H1 (cell line): Measurements from ENCODE around the gene MUC4. TPM values are rescaled to one million over a fixed set of nuclear protein-coding genes. Genes with fewer than 3 reads are reported as not detected.

Experiments
- JUN ChIP-seq: IDR thresholded peaks from 2 replicates; pipeline ENCODE4 v1.6.1; 2011; ENCODE audit warnings: low read depth, mild to moderate bottlenecking, improper control_type of control experiment, low read length
- JUND ChIP-seq: IDR thresholded peaks from 2 replicates; pipeline ENCODE4 v1.6.1; 2011; ENCODE audit warnings: mild to moderate bottlenecking, improper control_type of control experiment, low read length
- KDM4A ChIP-seq: IDR thresholded peaks from one replicate; pipeline ENCODE4 v1.7.1; 2012; ENCODE audit warnings: low read depth, mild to moderate bottlenecking, moderate library complexity, low read length, inconsistent platforms; ENCODE audit not compliant: severe bottlenecking
- RAD21 ChIP-seq, 2 experiments: IDR thresholded peaks in 1 of 2; conservative IDR thresholded peaks in 1 of 2; 2 replicates each; pipeline ENCODE4 v1.6.1; 2011; ENCODE audit warnings: low read depth in 2 of 2, low read length in 2 of 2, improper control_type of control experiment in 1 of 2, inconsistent platforms in 1 of 2, mild to moderate bottlenecking in 1 of 2, moderate library complexity in 1 of 2
- RBBP5 ChIP-seq: IDR thresholded peaks from 2 replicates; pipeline ENCODE4 v1.7.1; 2012; ENCODE audit warnings: low read depth, mild to moderate bottlenecking, inconsistent platforms, low read length, moderate library complexity, borderline replicate concordance
- SIN3A ChIP-seq, 2 experiments: IDR thresholded peaks in 1 of 2; conservative IDR thresholded peaks in 1 of 2; 2 replicates each; pipeline ENCODE4 v1.6.1; 2011 to 2012; ENCODE audit warnings: low read length in 2 of 2, improper control_type of control experiment in 1 of 2, low read depth in 1 of 2, mild to moderate bottlenecking in 1 of 2
- TEAD4 ChIP-seq: IDR thresholded peaks from 2 replicates; pipeline ENCODE4 v1.6.1; 2012; ENCODE audit warnings: low read depth, low read length, inconsistent platforms, mixed read lengths
- polyA plus RNA-seq, 7 experiments: library from polyadenylated mRNA; depleted of rRNA in 3 of 7; stranded (reverse) in 5 of 7; unstranded in 2 of 7; fragments of >200 nt in 5 of 7; fragments of 200-250 nt in 2 of 7; gene quantifications; 1 replicate in 5 of 7; 2 replicates in 1 of 7; 4 replicates in 1 of 7; pipeline versions ENCODE4 v1.2.1 to v1.2.3, GENCODE V29; 2011 to 2013; ENCODE audit warnings: missing spikeins in 2 of 7, mixed read lengths in 2 of 7
- total RNA-seq: library from RNA; stranded (reverse); fragmentation: NEBNext Ultra II Directional; extraction: Animal tissue kit (Norgen Biotek cat#: 25700); gene quantifications from 2 replicates; pipeline ENCODE4 v1.2.1, GENCODE V29; 2021

Gene MUC4
- total and polyA plus RNA-seq, 2 of the 8 experiments (the other 6 are each of a cell fraction or from before 2014, with no cell fraction given) = 0.89 to 2.0 TPM

GRCh38 chr3:195825857-195826804 is 14.4 kb upstream of the MUC4 start (continued):
- TF ChIP-seq KDM4A (no peak), SIN3A (conservative IDR thresholded peaks at IDR 0.05 in 1 of 2, IDR thresholded peaks at IDR 0.05 in 1 of 2; ENCODE audit: low read depth in 1 of 2, low read length in 2 of 2) (no peak), RAD21 (IDR thresholded peaks at IDR 0.05 in 1 of 2, conservative IDR thresholded peaks at IDR 0.05 in 1 of 2; ENCODE audit: low read depth in 2 of 2, low read length in 2 of 2) (no peak), TEAD4 (no peak), JUND (no peak), RBBP5 (no peak), JUN (no peak)
